H9 (cell line): Measurements from ENCODE around the gene NCOA1. TPM values are rescaled to one million over a fixed set of nuclear protein-coding genes. Genes with fewer than 3 reads are reported as not detected.
"Not testable (repeated sequence)": the region's sequence is repeated elsewhere in the genome, so short reads cannot be mapped to it uniquely, and the experiment has no call there.

Experiments used
- DNase-seq: peaks from one replicate; pipeline ENCODE4 v3.0.0-alpha.2; 2017
- H2AFZ ChIP-seq: one replicate; pipeline ENCODE4 v1.6.1; 2013; ENCODE audit warnings: mild to moderate bottlenecking, low read length, control low read depth, moderate library complexity
- H2AK5ac ChIP-seq: 2 replicates; pipeline ENCODE4 v1.6.1; 2013; ENCODE audit warnings: low read length, control low read depth, mixed read lengths; ENCODE audit not compliant: insufficient read length
- H2BK120ac ChIP-seq: one replicate; pipeline ENCODE4 v1.6.1; 2013; ENCODE audit warnings: low read depth, mild to moderate bottlenecking, low read length, control low read depth, inconsistent platforms; ENCODE audit not compliant: poor library complexity, severe bottlenecking
- H2BK12ac ChIP-seq: 2 replicates; pipeline ENCODE4 v1.6.1; 2013; ENCODE audit warnings: low read length, control low read depth, mixed read lengths, low read depth; ENCODE audit not compliant: insufficient read length
- H2BK15ac ChIP-seq: 2 replicates; pipeline ENCODE4 v1.6.1; 2013; ENCODE audit warnings: low read depth, low read length, control low read depth
- H2BK20ac ChIP-seq: one replicate; pipeline ENCODE4 v1.6.1; 2013; ENCODE audit warnings: low read depth, mild to moderate bottlenecking, low read length, control low read depth, inconsistent platforms; ENCODE audit not compliant: poor library complexity, severe bottlenecking
- H2BK5ac ChIP-seq: 2 replicates; pipeline ENCODE4 v1.6.1; 2013; ENCODE audit warnings: low read length, control low read depth, mixed read lengths; ENCODE audit not compliant: insufficient read length
- H3K14ac ChIP-seq: 2 replicates; pipeline ENCODE4 v1.6.1; 2013; ENCODE audit warnings: low read length, control low read depth; ENCODE audit not compliant: insufficient read depth
- H3K18ac ChIP-seq: 2 replicates; pipeline ENCODE4 v1.6.1; 2013; ENCODE audit warnings: low read depth, mild to moderate bottlenecking, mixed read lengths, low read length, control low read depth; ENCODE audit not compliant: insufficient read length
- H3K23ac ChIP-seq: 2 replicates; pipeline ENCODE4 v1.6.1; 2013; ENCODE audit warnings: low read length, control low read depth, mixed read lengths, low read depth; ENCODE audit not compliant: insufficient read length
- H3K23me2 ChIP-seq: 2 replicates; pipeline ENCODE4 v1.6.1; 2013; ENCODE audit warnings: low read depth, mild to moderate bottlenecking, mixed read lengths, low read length, control low read depth; ENCODE audit not compliant: insufficient read length, poor library complexity, severe bottlenecking
- H3K27ac ChIP-seq: 2 replicates; pipeline ENCODE4 v1.5.1; 2013; ENCODE audit warnings: low read length, control low read depth, mixed read lengths, low read depth; ENCODE audit not compliant: insufficient read length
- H3K27me3 ChIP-seq: 2 replicates; pipeline ENCODE4 v1.6.1; 2013; ENCODE audit warnings: low read length, control low read depth, inconsistent platforms; ENCODE audit not compliant: insufficient read depth
- H3K4ac ChIP-seq: 2 replicates; pipeline ENCODE4 v1.6.1; 2013; ENCODE audit warnings: low read depth, mild to moderate bottlenecking, control low read depth, inconsistent platforms, low read length, moderate library complexity
- H3K4me1 ChIP-seq: 2 replicates; pipeline ENCODE4 v1.6.1; 2013; ENCODE audit warnings: low read length, control low read depth, inconsistent platforms; ENCODE audit not compliant: insufficient read depth
- H3K4me2 ChIP-seq: 2 replicates; pipeline ENCODE4 v1.6.1; 2013; ENCODE audit warnings: low read length, control low read depth, mixed read lengths; ENCODE audit not compliant: insufficient read length, insufficient read depth
- H3K56ac ChIP-seq: 2 replicates; pipeline ENCODE4 v1.6.1; 2013; ENCODE audit warnings: low read depth, mild to moderate bottlenecking, mixed read lengths, low read length, control low read depth; ENCODE audit not compliant: insufficient read length
- H3K79me1 ChIP-seq: 2 replicates; pipeline ENCODE4 v1.6.1; 2013; ENCODE audit warnings: low read depth, mild to moderate bottlenecking, moderate library complexity, low read length, control low read depth, inconsistent platforms; ENCODE audit not compliant: insufficient read depth, poor library complexity, severe bottlenecking
- H3K79me2 ChIP-seq: 2 replicates; pipeline ENCODE4 v1.6.1; 2013; ENCODE audit warnings: low read length, control low read depth, inconsistent platforms; ENCODE audit not compliant: insufficient read depth
- H3K9ac ChIP-seq: 2 replicates; pipeline ENCODE4 v1.6.1; 2013; ENCODE audit warnings: low read length, control low read depth, mixed read lengths; ENCODE audit not compliant: insufficient read length; ENCODE audit errors: extremely low read depth
- H3K9me3 ChIP-seq: one replicate; pipeline ENCODE4 v1.6.1; 2013; ENCODE audit warnings: low read depth, low read length, inconsistent platforms; ENCODE audit not compliant: control insufficient read depth
- H3T11ph ChIP-seq: one replicate; pipeline ENCODE4 v1.6.1; 2013; ENCODE audit warnings: mild to moderate bottlenecking, low read length, control low read depth, inconsistent platforms
- H4K20me1 ChIP-seq: one replicate; pipeline ENCODE4 v1.6.1; 2013; ENCODE audit not compliant: control insufficient read depth, insufficient read length, insufficient read depth
- H4K5ac ChIP-seq: 2 replicates; pipeline ENCODE4 v1.6.1; 2013; ENCODE audit warnings: low read depth, mild to moderate bottlenecking, mixed read lengths, low read length, control low read depth; ENCODE audit not compliant: insufficient read length
- H4K8ac ChIP-seq: replicated peaks from 2 replicates; pipeline ENCODE4 v1.6.1; 2013; ENCODE audit warnings: low read length, control low read depth, mixed read lengths, low read depth; ENCODE audit not compliant: insufficient read length
- H4K91ac ChIP-seq: 2 replicates; pipeline ENCODE4 v1.6.1; 2013; ENCODE audit warnings: low read depth, mild to moderate bottlenecking, moderate library complexity, mixed read lengths, low read length, control low read depth; ENCODE audit not compliant: insufficient read length
- H3K27ac Mint-ChIP-seq, 3 experiments: 2 replicates in 2 of 3; 3 replicates in 1 of 3; pipeline ENCODE4 v1.8.0; 2020 to 2021; ENCODE audit warnings: mixed read lengths in 3 of 3, mild to moderate bottlenecking in 1 of 3, moderate library complexity in 1 of 3
- H3K27me3 Mint-ChIP-seq: 2 replicates; pipeline ENCODE4 v1.8.0; 2021; ENCODE audit warnings: low read depth, mild to moderate bottlenecking, moderate library complexity, mixed read lengths
- H3K36me3 Mint-ChIP-seq, 3 experiments: 2 replicates in 2 of 3; 3 replicates in 1 of 3; pipeline ENCODE4 v1.8.0; 2020 to 2021; ENCODE audit warnings: low read depth in 3 of 3, mixed read lengths in 3 of 3; ENCODE audit not compliant: insufficient read depth in 1 of 3
- H3K4me1 Mint-ChIP-seq, 2 experiments: 2 replicates each; pipeline ENCODE4 v1.8.0; 2020; ENCODE audit warnings: mixed read lengths in 2 of 2
- H3K4me3 Mint-ChIP-seq, 2 experiments: 2 replicates in 1 of 2; 3 replicates in 1 of 2; pipeline ENCODE4 v1.8.0; 2020 to 2021; ENCODE audit warnings: mild to moderate bottlenecking in 2 of 2, mixed read lengths in 2 of 2, moderate library complexity in 1 of 2
- H3K9me3 Mint-ChIP-seq, 2 experiments: 2 replicates in 1 of 2; 3 replicates in 1 of 2; pipeline ENCODE4 v1.8.0; 2020; ENCODE audit warnings: mild to moderate bottlenecking in 2 of 2, mixed read lengths in 2 of 2, moderate library complexity in 1 of 2
- WGBS: extraction: QIAGEN DNeasy Blood & Tissue Kit; methylation state at CpG from one replicate; pipeline ENCODE4 v1.1.7; 2013; ENCODE audit warnings: missing lambda C conversion rate, low lambda C conversion rate, mixed read lengths; ENCODE audit not compliant: insufficient read length; ENCODE audit errors: extremely low coverage; 5-methylcytosine and 5-hydroxymethylcytosine counted together
- total RNA-seq: library from RNA; stranded (reverse); gene quantifications from 2 replicates; pipeline ENCODE4 v1.2.1, GENCODE V29; 2021
- TF ChIP-seq, protein P1 (sequence below): fragments of 200-600 bp; sonication (generic); conservative IDR thresholded peaks from 3 replicates; pipeline ENCODE4 v1.8.0; 2021; ENCODE audit warnings: antibody characterized with exemption, mild to moderate bottlenecking

NCOA1 gene
- total RNA-seq, 1 experiment from 2014 or later, result 14.8 TPM

DNA sequence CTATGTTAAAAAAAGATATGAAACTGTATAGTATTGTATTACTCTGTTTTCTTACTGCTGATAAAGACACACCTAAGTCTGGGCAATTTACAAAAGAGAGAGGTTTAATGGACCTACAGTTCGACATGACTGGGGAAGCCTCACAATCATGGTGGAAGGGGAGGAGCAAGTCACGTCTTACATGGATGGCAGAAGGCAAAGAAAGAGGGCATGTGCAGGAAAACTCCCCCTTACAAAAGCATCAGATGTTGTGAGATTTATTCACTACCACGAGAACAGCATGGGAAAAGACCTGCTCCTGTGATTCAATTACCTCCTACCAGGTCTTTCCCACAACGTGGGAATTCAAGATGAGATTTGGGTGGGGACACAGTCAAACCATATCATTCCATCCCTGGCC lies 57.0 kb downstream of the NCOA1 start:
- no peaks in the 10 kb centered on the region for H3K9me3 ChIP-seq
- H3K27me3 ChIP-seq, result no peaks in the 10 kb centered on the region
- no peak overlapping the region for H3T11ph ChIP-seq
- no peak overlapping the region for H2BK15ac ChIP-seq
- H3K9me3 Mint-ChIP-seq, result peaks cover 50 to 53% of the 10 kb centered on the region in 2 experiments
- H3K79me1 ChIP-seq, result no peaks in the 10 kb centered on the region
- no peak overlapping the region for H2AK5ac ChIP-seq
- H3K23ac ChIP-seq, result no peak overlapping the region
- H2BK12ac ChIP-seq, result no peak overlapping the region
- no peaks in the 10 kb centered on the region for H4K20me1 ChIP-seq
- H3K4me1 Mint-ChIP-seq, result peaks cover 7 to 9% of the 10 kb centered on the region in 2 experiments; a peak in 3 of 4 replicates
- H3K4ac ChIP-seq, result no peak overlapping the region
- no peak overlapping the region for H3K56ac ChIP-seq
- H3K79me2 ChIP-seq, result no peaks in the 10 kb centered on the region; the same call in 1 of the 2 replicates
- no peak overlapping the region for H4K91ac ChIP-seq
- DNase-seq, result no peak
- no CpG with 5 or more reads among the region's 4 CpGs for WGBS
- no peak overlapping the region for H3K27ac ChIP-seq
- no peaks in the 10 kb centered on the region for H3K27me3 Mint-ChIP-seq
- no peak overlapping the region for H3K4me2 ChIP-seq
- peaks cover 21 to 48% (median 32%) of the 10 kb centered on the region in 3 experiments for H3K36me3 Mint-ChIP-seq
- H3K27ac Mint-ChIP-seq, result no peak overlapping the region
- H3K9ac ChIP-seq, result no peak overlapping the region
- no peak overlapping the region for H4K8ac ChIP-seq
- no peaks in the 10 kb centered on the region for H3K23me2 ChIP-seq
- H3K14ac ChIP-seq, result no peak overlapping the region
- H2BK120ac ChIP-seq, result no peak overlapping the region
- no peak overlapping the region for H2AFZ ChIP-seq
- no peak overlapping the region for H4K5ac ChIP-seq
- TF ChIP-seq, protein P1, sequence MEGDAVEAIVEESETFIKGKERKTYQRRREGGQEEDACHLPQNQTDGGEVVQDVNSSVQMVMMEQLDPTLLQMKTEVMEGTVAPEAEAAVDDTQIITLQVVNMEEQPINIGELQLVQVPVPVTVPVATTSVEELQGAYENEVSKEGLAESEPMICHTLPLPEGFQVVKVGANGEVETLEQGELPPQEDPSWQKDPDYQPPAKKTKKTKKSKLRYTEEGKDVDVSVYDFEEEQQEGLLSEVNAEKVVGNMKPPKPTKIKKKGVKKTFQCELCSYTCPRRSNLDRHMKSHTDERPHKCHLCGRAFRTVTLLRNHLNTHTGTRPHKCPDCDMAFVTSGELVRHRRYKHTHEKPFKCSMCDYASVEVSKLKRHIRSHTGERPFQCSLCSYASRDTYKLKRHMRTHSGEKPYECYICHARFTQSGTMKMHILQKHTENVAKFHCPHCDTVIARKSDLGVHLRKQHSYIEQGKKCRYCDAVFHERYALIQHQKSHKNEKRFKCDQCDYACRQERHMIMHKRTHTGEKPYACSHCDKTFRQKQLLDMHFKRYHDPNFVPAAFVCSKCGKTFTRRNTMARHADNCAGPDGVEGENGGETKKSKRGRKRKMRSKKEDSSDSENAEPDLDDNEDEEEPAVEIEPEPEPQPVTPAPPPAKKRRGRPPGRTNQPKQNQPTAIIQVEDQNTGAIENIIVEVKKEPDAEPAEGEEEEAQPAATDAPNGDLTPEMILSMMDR, result no peak
- H2BK20ac ChIP-seq, result no peak overlapping the region
- H3K4me3 Mint-ChIP-seq, result no peak overlapping the region
- H3K4me1 ChIP-seq, result no peaks in the 10 kb centered on the region
- H2BK5ac ChIP-seq, result no peak overlapping the region
- no peak overlapping the region for H3K18ac ChIP-seq

DNA sequence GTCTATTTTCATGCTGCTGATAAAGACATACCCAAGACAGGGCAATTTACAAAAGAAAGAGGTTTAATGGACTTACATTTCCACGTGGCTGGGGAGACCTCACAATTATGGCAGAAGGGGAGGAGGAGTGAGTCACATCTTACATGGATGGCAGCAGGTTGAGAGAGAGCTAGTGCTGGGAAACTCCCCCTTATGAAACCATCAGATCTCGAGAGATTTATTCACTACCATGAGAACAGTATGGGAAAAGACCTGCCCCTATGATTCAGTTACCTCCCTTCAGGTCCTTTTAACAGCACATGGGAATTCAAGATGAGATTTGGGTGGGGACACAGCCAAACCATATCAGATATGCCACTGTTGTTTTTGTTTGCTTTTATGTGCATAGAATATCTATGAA lies 59.2 kb downstream of the NCOA1 start:
- Mint-ChIP-seq H3K36me3 (peaks cover 15 to 28% (median 27%) of the 10 kb centered on the region in 3 experiments), H3K9me3 (peaks cover 31 to 34% of the 10 kb centered on the region in 2 experiments), H3K4me1 (peaks cover 7 to 11% of the 10 kb centered on the region in 2 experiments; a peak in 3 of 4 replicates)
- H3K79me2 ChIP-seq, H4K5ac ChIP-seq, H4K91ac ChIP-seq, H4K20me1 ChIP-seq, H2BK120ac ChIP-seq, DNase-seq, H2BK5ac ChIP-seq, H3K4me3 Mint-ChIP-seq, H2BK20ac ChIP-seq, H3K4me1 ChIP-seq, H3K27me3 Mint-ChIP-seq, H3K18ac ChIP-seq, H3K23me2 ChIP-seq, H4K8ac ChIP-seq, H3K27ac ChIP-seq, H3K56ac ChIP-seq, H3K27ac Mint-ChIP-seq, H3K27me3 ChIP-seq, H3K4me2 ChIP-seq, H3T11ph ChIP-seq, H2AK5ac ChIP-seq, H3K14ac ChIP-seq, H3K79me1 ChIP-seq, H2BK15ac ChIP-seq, H3K9me3 ChIP-seq, H2BK12ac ChIP-seq, H2AFZ ChIP-seq, H3K4ac ChIP-seq, H3K9ac ChIP-seq, H3K23ac ChIP-seq: not testable (repeated sequence)
- WGBS, result no CpG with 5 or more reads among the region's 2 CpGs
